RWPE2 (cell line): ENCODE results near the gene CCKAR.

Experiments used
- ATAC-seq: fragments of 200-7000 bp; cut with Tn5 transposase; 3 replicates; pipeline ENCODE4 v1.9.1; 2021; ENCODE audit warnings: low read depth
- DNase-seq: peaks from one replicate; pipeline ENCODE4 v3.0.0-alpha.2; 2020; ENCODE audit warnings: low spot score
- H3K27ac ChIP-seq: fragments of 450-650 bp; 2 replicates; pipeline ENCODE4 v1.5.1; 2017; ENCODE audit warnings: mild to moderate bottlenecking; ENCODE audit not compliant: poor library complexity, severe bottlenecking
- H3K27me3 ChIP-seq: fragments of 250-450 bp; sonication (Bioruptor Pico); 2 replicates; pipeline ENCODE4 v1.5.1; 2021; ENCODE audit warnings: mild to moderate bottlenecking, moderate library complexity; ENCODE audit not compliant: insufficient read depth, poor library complexity, severe bottlenecking
- H3K36me3 ChIP-seq: fragments of 250-450 bp; sonication (Bioruptor Pico); 2 replicates; pipeline ENCODE4 v1.5.1; 2020; ENCODE audit warnings: low read depth, mild to moderate bottlenecking, moderate library complexity
- H3K4me1 ChIP-seq: fragments of 250-450 bp; sonication (Bioruptor Pico); 2 replicates; pipeline ENCODE4 v1.5.1; 2021; ENCODE audit warnings: mild to moderate bottlenecking, moderate library complexity; ENCODE audit not compliant: insufficient read depth, poor library complexity, severe bottlenecking
- H3K4me3 ChIP-seq: fragments of 250-450 bp; sonication (Bioruptor Pico); 2 replicates; pipeline ENCODE4 v1.5.1; 2021; ENCODE audit warnings: mild to moderate bottlenecking, moderate library complexity; ENCODE audit not compliant: severe bottlenecking
- H3K9me3 ChIP-seq: fragments of 250-450 bp; sonication (Bioruptor Pico); 2 replicates; pipeline ENCODE4 v1.5.1; 2021; ENCODE audit warnings: mild to moderate bottlenecking, moderate library complexity; ENCODE audit not compliant: severe bottlenecking
- CTCF ChIP-seq: fragments of 450-650 bp; IDR thresholded peaks from one replicate; pipeline ENCODE4 v1.5.1; 2017; ENCODE audit warnings: mild to moderate bottlenecking, moderate library complexity; ENCODE audit not compliant: poor library complexity, severe bottlenecking

CCKAR gene

GRCh38 chr4:26484516-26484915, 5.8 kb downstream of the CCKAR start:
- H3K27me3 ChIP-seq, result no peaks in the 10 kb centered on the region
- ATAC-seq (no peak), DNase-seq (no peak)
- no peak overlapping the region for H3K4me3 ChIP-seq
- no peaks in the 10 kb centered on the region for H3K36me3 ChIP-seq
- TF ChIP-seq CTCF, result no peak
- no peaks in the 10 kb centered on the region for H3K4me1 ChIP-seq
- no peak overlapping the region for H3K27ac ChIP-seq
- no peaks in the 10 kb centered on the region for H3K9me3 ChIP-seq

GRCh38 chr4:26484032-26484515, 6.2 kb downstream of the CCKAR start:
- Histone ChIP-seq H3K9me3 (no peaks in the 10 kb centered on the region), H3K4me1 (no peaks in the 10 kb centered on the region), H3K27ac (no peak overlapping the region), H3K27me3 (no peaks in the 10 kb centered on the region), H3K36me3 (no peaks in the 10 kb centered on the region), H3K4me3 (no peak overlapping the region)
- no peak for ATAC-seq
- TF ChIP-seq CTCF, result no peak
- no peak for DNase-seq

- Histone ChIP-seq H3K27ac (no peak overlapping the region), H3K4me1 (no peaks in the 10 kb centered on the region), H3K9me3 (no peaks in the 10 kb centered on the region), H3K4me3 (no peak overlapping the region), H3K27me3 (no peaks in the 10 kb centered on the region), H3K36me3 (no peaks in the 10 kb centered on the region)
- ATAC-seq (no peak), DNase-seq (no peak)
- no peak for TF ChIP-seq CTCF
Measured at GRCh38 chr4:26482508-26483462, 7.5 kb downstream of the CCKAR start.

GRCh38 chr4:26478330-26478729, 12.0 kb downstream of the CCKAR start:
- no peaks in the 10 kb centered on the region for H3K4me1 ChIP-seq

More at GRCh38 chr4:26478330-26478729, 12.0 kb downstream of the CCKAR start:
- Histone ChIP-seq H3K27me3 (no peaks in the 10 kb centered on the region), H3K36me3 (no peaks in the 10 kb centered on the region), H3K4me3 (no peak overlapping the region), H3K27ac (no peak overlapping the region), H3K9me3 (no peaks in the 10 kb centered on the region)
- DNase-seq, result no peak
- no peak for ATAC-seq
- no peak for TF ChIP-seq CTCF
